Measurements from ENCODE around the gene RDH12.

- TF ChIP-seq SPI1 (IDR thresholded peaks at IDR 0.05; ENCODE audit: low read depth, low read length): no peak
- TF ChIP-seq POLR2AphosphoS5 (IDR thresholded peaks at IDR 0.05; ENCODE audit: low read depth, low read length): no peak
- no peak for TF ChIP-seq POLR2A (IDR thresholded peaks at IDR 0.05; ENCODE audit: low read depth, low read length)
- TF ChIP-seq PAX5 (IDR thresholded peaks at IDR 0.05; ENCODE audit: insufficient read depth, low read length, severe bottlenecking): no peak
- no peak for TF ChIP-seq TAF1 (IDR thresholded peaks at IDR 0.05; ENCODE audit: low read depth, low read length)
- TF ChIP-seq POU2F2 (IDR thresholded peaks at IDR 0.05; ENCODE audit: low read depth, low read length): no peak
These were observed 3.5 kb upstream of the RDH12 start for GRCh38 chr14:67698179-67698578.

All from GM12891 (cell line).